Stimulated activated CD8-positive, alpha-beta memory T cell treated with anti-CD3 and anti-CD28 coated beads, Interleukin-15, amount 100 ng/mL, for 1 hour (primary cell): Measurements from ENCODE around the gene ENGASE.

ENCODE experiments used
- DNase-seq: peaks from one replicate; pipeline ENCODE4 v3.0.0-alpha.2; 2020; ENCODE audit warnings: low read depth

ENGASE gene

DNA sequence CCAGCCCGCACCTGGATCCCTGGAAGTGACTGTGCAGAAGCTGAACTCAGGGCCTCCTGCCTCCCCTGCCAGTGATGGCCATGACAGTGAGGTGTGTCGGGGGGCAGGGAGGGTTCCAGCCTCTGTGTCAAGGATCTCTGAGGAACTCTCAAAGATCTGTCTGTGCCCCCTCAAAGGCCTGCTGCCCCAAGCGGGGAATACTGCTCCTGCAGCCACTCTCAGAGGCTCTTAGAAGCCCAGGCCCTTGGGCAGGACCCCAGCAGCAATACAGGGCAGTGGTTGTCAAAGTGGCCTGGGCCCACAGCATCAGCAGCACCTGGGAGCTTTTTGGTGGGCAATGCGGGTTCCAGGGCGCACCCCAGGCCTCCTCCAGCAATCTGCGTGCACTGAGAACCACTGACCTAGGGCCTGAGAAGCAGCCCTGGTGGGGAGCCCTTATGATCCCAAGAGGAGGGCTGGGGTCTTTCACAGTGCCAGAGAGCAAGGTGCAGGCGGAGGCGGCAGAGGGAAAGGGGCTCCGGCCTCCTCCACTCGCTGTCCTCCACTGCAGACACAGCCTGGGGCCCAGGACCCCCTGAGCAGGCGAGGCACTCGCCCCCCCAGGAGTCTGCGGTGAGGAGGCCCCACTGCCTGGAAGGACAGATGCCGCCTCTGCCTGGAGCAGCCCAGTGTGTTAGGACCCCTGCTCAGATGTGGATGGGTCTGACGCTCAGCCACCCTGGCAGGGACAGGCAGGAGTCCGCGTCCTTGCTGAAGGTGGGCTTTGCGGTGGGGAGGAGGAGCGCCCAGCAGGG, 42.1 kb downstream of the ENGASE start:
- no peak for DNase-seq

DNA sequence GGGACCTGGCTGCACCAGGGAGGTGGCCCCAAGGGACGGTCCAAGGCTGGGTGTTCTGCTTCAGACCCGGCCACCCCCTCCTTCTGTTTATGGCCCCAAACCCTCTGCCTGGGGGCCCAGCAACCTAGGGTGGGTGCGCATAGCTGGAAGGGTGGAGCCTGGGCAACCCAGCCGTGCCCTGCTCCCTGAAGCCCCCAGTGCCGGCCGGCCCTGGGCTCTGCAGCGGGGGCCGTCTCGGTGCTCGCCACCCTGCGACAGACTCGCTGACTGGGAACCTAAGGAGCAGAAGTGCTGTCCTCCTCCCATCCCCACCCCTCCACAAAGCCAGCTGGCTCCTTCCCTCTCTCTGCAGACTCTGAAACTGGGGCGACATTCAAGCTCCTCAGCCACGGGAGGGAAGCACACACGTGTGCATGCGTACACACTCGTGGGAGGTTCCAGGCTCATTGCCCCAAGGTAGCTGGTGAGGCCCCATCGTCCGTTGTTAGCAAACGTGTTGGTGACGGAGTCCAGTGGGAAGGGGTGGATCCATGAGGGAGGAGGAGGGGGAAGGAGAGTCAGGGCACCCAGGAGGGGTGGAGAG, 43.4 kb downstream of the ENGASE start:
- no peak for DNase-seq

DNA sequence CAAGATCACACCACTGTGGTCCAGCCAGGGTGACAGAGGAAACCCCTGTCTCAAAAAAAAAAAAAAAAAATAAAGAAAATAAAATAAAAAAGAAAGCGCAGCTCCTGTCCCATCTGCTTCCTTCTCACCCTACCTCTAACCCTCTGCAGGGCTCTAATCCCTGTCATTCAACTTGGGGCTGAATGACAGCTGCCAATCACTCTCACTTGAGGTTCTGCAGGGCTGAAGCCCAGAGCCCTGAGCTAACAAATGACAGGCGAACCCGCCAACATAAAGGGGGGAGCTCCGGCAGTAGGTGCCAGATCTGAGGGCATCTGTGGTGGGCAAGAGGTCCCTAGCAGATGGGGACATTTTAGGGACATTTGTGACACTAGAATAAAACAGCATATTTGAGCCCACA, 44.3 kb downstream of the ENGASE start:
- DNase-seq = no peak

DNA sequence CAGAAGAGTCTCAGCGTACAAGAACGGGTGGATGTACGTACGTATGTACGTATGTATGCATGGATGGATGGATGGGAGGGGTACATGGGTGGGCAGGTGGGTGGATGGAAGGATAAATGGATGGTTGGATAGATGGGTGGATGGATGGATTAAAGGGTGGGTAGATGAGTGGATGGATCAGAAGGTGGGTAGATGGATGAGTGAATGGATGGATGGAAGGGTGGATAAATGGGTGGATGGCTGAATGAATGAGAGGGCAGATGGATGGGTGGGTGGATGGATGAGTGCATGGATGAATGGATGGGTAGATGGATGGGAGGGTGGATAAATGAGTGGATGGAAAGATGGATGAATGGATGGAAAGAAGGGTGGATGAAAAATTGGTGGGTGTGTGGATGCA, 45.6 kb downstream of the ENGASE start:
- DNase-seq = no peak

GRCh38 chr17:79123988-79124387, 49.4 kb downstream of the ENGASE start:
- DNase-seq = no peak

- DNase-seq = no peak
These were observed 50.0 kb downstream of the ENGASE start for GRCh38 chr17:79124513-79125209.

DNA sequence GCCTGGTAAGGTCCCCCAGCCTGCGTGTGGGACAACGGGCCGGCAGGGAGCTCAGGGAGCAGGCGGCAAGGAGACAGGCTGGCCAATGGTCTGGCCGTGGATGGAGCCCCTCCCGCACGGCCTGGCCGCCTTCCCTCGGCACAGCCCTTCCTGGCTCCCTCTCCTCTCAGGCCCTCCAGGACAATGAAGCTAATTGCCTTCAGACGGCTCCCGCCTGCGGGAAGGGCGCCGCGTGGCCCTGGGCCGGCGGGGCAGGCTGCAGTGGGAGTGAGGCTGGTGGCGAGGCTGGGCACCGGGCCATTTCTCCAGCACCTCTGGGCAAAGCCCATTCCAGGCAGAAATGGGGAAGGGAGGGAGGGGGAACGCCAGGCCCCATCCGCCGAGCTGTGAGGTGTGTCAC, 50.9 kb downstream of the ENGASE start:
- DNase-seq = no peak

- no peak for DNase-seq
These were observed 51.5 kb downstream of the ENGASE start for GRCh38 chr17:79126139-79126538.

GRCh38 chr17:79127534-79128135, 53.0 kb downstream of the ENGASE start:
- no peak for DNase-seq

- no peak for DNase-seq
These were observed 54.9 kb downstream of the ENGASE start for GRCh38 chr17:79129523-79129922.

GRCh38 chr17:79130536-79131273, 56.1 kb downstream of the ENGASE start:
- DNase-seq = no peak

- DNase-seq = no peak
These were observed 56.6 kb downstream of the ENGASE start for GRCh38 chr17:79131274-79131635.

GRCh38 chr17:79131701-79132100, 57.1 kb downstream of the ENGASE start:
- DNase-seq = no peak

GRCh38 chr17:79132271-79133064, 57.8 kb downstream of the ENGASE start:
- DNase-seq = no peak

- DNase-seq = no peak
These were observed 58.6 kb downstream of the ENGASE start for GRCh38 chr17:79133214-79133613.

DNA sequence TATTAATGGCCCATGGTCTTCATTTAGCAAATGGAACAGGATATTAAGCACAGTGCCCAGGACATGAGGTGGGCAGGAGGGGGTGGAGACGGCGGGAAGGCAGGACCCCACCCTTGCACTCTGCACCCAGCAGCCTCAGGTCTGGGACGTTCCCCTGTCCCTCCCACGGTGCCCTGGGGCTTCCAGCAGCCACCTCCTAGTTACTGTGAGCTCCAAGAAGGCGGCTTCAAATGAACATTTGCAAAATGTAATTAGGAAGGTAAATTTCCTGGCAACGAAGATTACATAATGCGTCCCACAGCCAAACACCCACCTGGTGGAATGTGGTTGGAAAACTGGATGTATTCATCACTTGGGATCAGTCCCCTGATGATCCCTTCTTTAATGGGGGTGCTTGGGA, 59.4 kb downstream of the ENGASE start:
- DNase-seq = no peak

- DNase-seq = no peak
These were observed 60.4 kb downstream of the ENGASE start for GRCh38 chr17:79135011-79135410.

- DNase-seq = no peak
These were observed 61.2 kb downstream of the ENGASE start for GRCh38 chr17:79135628-79136405.
